GM23338 (cell line): ENCODE data around the gene NID1. TPM values are rescaled to one million over a fixed set of nuclear protein-coding genes. Genes with fewer than 3 reads are reported as not detected.

Experiments used
- ATAC-seq: fragments of 200-7000 bp; cut with Tn5 transposase; 3 replicates; pipeline ENCODE4 v1.9.1; 2020
- DNase-seq: peaks from one replicate; pipeline ENCODE4 v3.0.0-alpha.2; 2015; ENCODE audit warnings: low spot score
- H2AFZ ChIP-seq: fragments of 200-600 bp; sonication (generic); 2 replicates; pipeline ENCODE4 v1.8.0; 2016; ENCODE audit warnings: antibody characterized with exemption, mild to moderate bottlenecking, moderate library complexity
- H3F3A ChIP-seq: fragments of 200-600 bp; sonication (generic); replicated peaks from 2 replicates; pipeline ENCODE4 v1.8.0; 2017; ENCODE audit warnings: antibody characterized with exemption, mixed run types, low read depth
- H3K27ac ChIP-seq: fragments of 200-600 bp; sonication (generic); 2 replicates; pipeline ENCODE4 v1.6.1; 2016; ENCODE audit warnings: low read depth
- H3K27me3 ChIP-seq: fragments of 200-600 bp; sonication (generic); 2 replicates; pipeline ENCODE4 v1.8.0; 2016; ENCODE audit warnings: mild to moderate bottlenecking, mixed run types, moderate library complexity; ENCODE audit not compliant: insufficient read depth
- H3K36me3 ChIP-seq: fragments of 200-600 bp; sonication (generic); 2 replicates; pipeline ENCODE4 v1.8.0; 2016; ENCODE audit warnings: mild to moderate bottlenecking; ENCODE audit not compliant: insufficient read depth
- H3K4me1 ChIP-seq: fragments of 200-600 bp; sonication (generic); 2 replicates; pipeline ENCODE4 v1.8.0; 2016; ENCODE audit warnings: mild to moderate bottlenecking, moderate library complexity; ENCODE audit not compliant: insufficient read depth
- H3K4me2 ChIP-seq: fragments of 200-600 bp; sonication (generic); 2 replicates; pipeline ENCODE4 v1.7.1; 2017; ENCODE audit warnings: mixed run types
- H3K4me3 ChIP-seq: fragments of 200-600 bp; sonication (generic); 2 replicates; pipeline ENCODE4 v1.6.1; 2016; ENCODE audit warnings: mixed run types
- H3K79me2 ChIP-seq: fragments of 200-600 bp; sonication (generic); replicated peaks from 2 replicates; pipeline ENCODE4 v1.8.0; 2017; ENCODE audit warnings: mild to moderate bottlenecking; ENCODE audit not compliant: insufficient read depth
- H3K9me2 ChIP-seq: fragments of 200-600 bp; sonication (generic); 2 replicates; pipeline ENCODE4 v1.8.0; 2017; ENCODE audit not compliant: insufficient read depth
- H4K20me1 ChIP-seq: fragments of 200-600 bp; sonication (generic); replicated peaks from 2 replicates; pipeline ENCODE4 v1.8.0; 2017; ENCODE audit warnings: mild to moderate bottlenecking; ENCODE audit not compliant: insufficient read depth
- H3K27ac Mint-ChIP-seq: 2 replicates; pipeline ENCODE4 v1.8.0; 2020; ENCODE audit warnings: inconsistent platforms, mild to moderate bottlenecking, moderate library complexity, mixed read lengths
- H3K27me3 Mint-ChIP-seq: 3 replicates; pipeline ENCODE4 v1.8.0; 2022; ENCODE audit warnings: low read depth, mild to moderate bottlenecking, moderate library complexity, mixed read lengths, inconsistent platforms; ENCODE audit not compliant: insufficient read depth, poor library complexity
- H3K36me3 Mint-ChIP-seq: 3 replicates; pipeline ENCODE4 v1.8.0; 2021; ENCODE audit warnings: low read depth, mild to moderate bottlenecking, inconsistent platforms, moderate library complexity, mixed read lengths
- H3K4me1 Mint-ChIP-seq: 3 replicates; pipeline ENCODE4 v1.8.0; 2020; ENCODE audit warnings: mild to moderate bottlenecking, inconsistent platforms, mixed read lengths
- H3K4me3 Mint-ChIP-seq: 3 replicates; pipeline ENCODE4 v1.8.0; 2021; ENCODE audit warnings: moderate library complexity, mild to moderate bottlenecking, inconsistent platforms, mixed read lengths
- H3K9me3 Mint-ChIP-seq: 3 replicates; pipeline ENCODE4 v1.8.0; 2020; ENCODE audit warnings: moderate library complexity, mild to moderate bottlenecking, inconsistent platforms, mixed read lengths
- CREB1 ChIP-seq: fragments of 250-450 bp; sonication (Bioruptor Pico); IDR thresholded peaks from 2 replicates; pipeline ENCODE4 v1.5.0; 2020; ENCODE audit warnings: low read depth, mild to moderate bottlenecking, moderate library complexity
- EZH2 ChIP-seq: fragments of 200-600 bp; sonication (generic); IDR thresholded peaks from one replicate; pipeline ENCODE4 v1.8.0; 2017; ENCODE audit warnings: antibody characterized with exemption, mild to moderate bottlenecking, low read depth; ENCODE audit not compliant: unreplicated experiment
- EZH2phosphoT487 ChIP-seq: fragments of 200-600 bp; sonication (generic); IDR thresholded peaks from one replicate; pipeline ENCODE4 v1.8.1; 2018; ENCODE audit warnings: antibody characterized with exemption; ENCODE audit not compliant: unreplicated experiment
- JUNB ChIP-seq: IDR thresholded peaks from one replicate; pipeline ENCODE4 v1.6.1; 2016; ENCODE audit warnings: antibody characterized with exemption; ENCODE audit not compliant: unreplicated experiment
- POLR2AphosphoS5 ChIP-seq: IDR thresholded peaks from 2 replicates; pipeline ENCODE4 v1.6.1; 2016; ENCODE audit warnings: antibody characterized with exemption, low read depth
- STAT1 ChIP-seq: IDR thresholded peaks from one replicate; pipeline ENCODE4 v1.6.1; 2016; ENCODE audit warnings: antibody characterized with exemption; ENCODE audit not compliant: unreplicated experiment
- ZNF114 ChIP-seq: fragments of 250-450 bp; sonication (Bioruptor Pico); IDR thresholded peaks from 2 replicates; pipeline ENCODE4 v1.5.0; 2020; ENCODE audit warnings: mild to moderate bottlenecking, moderate library complexity
- ZNF331 ChIP-seq: fragments of 250-450 bp; sonication (Bioruptor Pico); IDR thresholded peaks from 2 replicates; pipeline ENCODE4 v1.5.0; 2020; ENCODE audit warnings: low read depth, mild to moderate bottlenecking, moderate library complexity
- polyA plus RNA-seq: library from polyadenylated mRNA; unstranded; fragments of >200 nt; fragmentation: Nextera tagmentation; extraction: Ambion mirVana; gene quantifications from 2 replicates; pipeline ENCODE4 v1.2.1, GENCODE V29; 2016
- total RNA-seq: library from RNA; depleted of rRNA; stranded (reverse); fragments of >200 nt; shearing (Covaris generic); gene quantifications from 2 replicates; pipeline ENCODE4 v1.2.3, GENCODE V29; 2014
- TF ChIP-seq, protein P1 (sequence below): fragments of 250-450 bp; sonication (Bioruptor Pico); IDR thresholded peaks from 2 replicates; pipeline ENCODE4 v1.5.0; 2020; ENCODE audit warnings: mild to moderate bottlenecking, moderate library complexity
- TF ChIP-seq, protein P2 (sequence below): IDR thresholded peaks from 2 replicates; pipeline ENCODE4 v1.6.1; 2016; ENCODE audit warnings: antibody characterized with exemption
- TF ChIP-seq, protein P3 (sequence below): IDR thresholded peaks from one replicate; pipeline ENCODE4 v1.6.1; 2018; ENCODE audit warnings: antibody characterized with exemption; ENCODE audit not compliant: unreplicated experiment

The NID1 gene
- total and polyA plus RNA-seq, 2 experiments from 2014 or later: 7.1 to 32.5 TPM

DNA sequence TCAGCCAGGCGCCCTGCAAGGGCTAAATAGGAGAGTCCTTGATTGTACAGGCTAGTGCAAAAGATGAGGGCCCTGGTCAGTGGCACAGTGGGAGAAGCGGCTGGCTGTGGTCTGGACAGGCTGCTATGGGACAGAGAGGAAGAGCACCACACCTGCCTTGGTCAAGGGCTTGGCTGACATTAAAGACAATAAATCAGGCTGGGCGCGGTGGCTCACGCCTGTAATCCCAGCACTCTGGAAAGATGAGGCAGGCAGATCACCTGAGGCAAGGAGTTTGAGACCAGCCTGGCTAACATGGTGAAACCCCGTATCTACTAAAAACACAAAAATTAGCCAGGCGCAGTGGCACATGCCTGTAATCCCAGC, 62.9 kb downstream of the NID1 start (continued):
- TF ChIP-seq, protein P1, sequence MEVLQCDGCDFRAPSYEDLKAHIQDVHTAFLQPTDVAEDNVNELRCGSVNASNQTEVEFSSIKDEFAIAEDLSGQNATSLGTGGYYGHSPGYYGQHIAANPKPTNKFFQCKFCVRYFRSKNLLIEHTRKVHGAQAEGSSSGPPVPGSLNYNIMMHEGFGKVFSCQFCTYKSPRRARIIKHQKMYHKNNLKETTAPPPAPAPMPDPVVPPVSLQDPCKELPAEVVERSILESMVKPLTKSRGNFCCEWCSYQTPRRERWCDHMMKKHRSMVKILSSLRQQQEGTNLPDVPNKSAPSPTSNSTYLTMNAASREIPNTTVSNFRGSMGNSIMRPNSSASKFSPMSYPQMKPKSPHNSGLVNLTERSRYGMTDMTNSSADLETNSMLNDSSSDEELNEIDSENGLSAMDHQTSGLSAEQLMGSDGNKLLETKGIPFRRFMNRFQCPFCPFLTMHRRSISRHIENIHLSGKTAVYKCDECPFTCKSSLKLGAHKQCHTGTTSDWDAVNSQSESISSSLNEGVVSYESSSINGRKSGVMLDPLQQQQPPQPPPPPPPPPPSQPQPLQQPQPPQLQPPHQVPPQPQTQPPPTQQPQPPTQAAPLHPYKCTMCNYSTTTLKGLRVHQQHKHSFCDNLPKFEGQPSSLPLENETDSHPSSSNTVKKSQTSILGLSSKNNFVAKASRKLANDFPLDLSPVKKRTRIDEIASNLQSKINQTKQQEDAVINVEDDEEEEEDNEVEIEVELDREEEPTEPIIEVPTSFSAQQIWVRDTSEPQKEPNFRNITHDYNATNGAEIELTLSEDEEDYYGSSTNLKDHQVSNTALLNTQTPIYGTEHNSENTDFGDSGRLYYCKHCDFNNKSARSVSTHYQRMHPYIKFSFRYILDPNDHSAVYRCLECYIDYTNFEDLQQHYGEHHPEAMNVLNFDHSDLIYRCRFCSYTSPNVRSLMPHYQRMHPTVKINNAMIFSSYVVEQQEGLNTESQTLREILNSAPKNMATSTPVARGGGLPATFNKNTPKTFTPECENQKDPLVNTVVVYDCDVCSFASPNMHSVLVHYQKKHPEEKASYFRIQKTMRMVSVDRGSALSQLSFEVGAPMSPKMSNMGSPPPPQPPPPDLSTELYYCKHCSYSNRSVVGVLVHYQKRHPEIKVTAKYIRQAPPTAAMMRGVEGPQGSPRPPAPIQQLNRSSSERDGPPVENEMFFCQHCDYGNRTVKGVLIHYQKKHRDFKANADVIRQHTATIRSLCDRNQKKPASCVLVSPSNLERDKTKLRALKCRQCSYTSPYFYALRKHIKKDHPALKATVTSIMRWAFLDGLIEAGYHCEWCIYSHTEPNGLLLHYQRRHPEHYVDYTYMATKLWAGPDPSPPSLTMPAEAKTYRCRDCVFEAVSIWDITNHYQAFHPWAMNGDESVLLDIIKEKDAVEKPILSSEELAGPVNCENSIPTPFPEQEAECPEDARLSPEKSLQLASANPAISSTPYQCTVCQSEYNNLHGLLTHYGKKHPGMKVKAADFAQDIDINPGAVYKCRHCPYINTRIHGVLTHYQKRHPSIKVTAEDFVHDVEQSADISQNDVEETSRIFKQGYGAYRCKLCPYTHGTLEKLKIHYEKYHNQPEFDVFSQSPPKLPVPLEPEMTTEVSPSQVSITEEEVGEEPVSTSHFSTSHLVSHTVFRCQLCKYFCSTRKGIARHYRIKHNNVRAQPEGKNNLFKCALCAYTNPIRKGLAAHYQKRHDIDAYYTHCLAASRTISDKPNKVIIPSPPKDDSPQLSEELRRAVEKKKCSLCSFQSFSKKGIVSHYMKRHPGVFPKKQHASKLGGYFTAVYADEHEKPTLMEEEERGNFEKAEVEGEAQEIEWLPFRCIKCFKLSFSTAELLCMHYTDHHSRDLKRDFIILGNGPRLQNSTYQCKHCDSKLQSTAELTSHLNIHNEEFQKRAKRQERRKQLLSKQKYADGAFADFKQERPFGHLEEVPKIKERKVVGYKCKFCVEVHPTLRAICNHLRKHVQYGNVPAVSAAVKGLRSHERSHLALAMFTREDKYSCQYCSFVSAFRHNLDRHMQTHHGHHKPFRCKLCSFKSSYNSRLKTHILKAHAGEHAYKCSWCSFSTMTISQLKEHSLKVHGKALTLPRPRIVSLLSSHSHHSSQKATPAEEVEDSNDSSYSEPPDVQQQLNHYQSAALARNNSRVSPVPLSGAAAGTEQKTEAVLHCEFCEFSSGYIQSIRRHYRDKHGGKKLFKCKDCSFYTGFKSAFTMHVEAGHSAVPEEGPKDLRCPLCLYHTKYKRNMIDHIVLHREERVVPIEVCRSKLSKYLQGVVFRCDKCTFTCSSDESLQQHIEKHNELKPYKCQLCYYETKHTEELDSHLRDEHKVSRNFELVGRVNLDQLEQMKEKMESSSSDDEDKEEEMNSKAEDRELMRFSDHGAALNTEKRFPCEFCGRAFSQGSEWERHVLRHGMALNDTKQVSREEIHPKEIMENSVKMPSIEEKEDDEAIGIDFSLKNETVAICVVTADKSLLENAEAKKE (CRISPR knock-in tag): no peak
- TF ChIP-seq EZH2 (no peak), CREB1 (CRISPR knock-in tag) (no peak), ZNF331 (CRISPR knock-in tag) (no peak), JUNB (no peak), EZH2phosphoT487 (no peak)
- TF ChIP-seq, protein P2, sequence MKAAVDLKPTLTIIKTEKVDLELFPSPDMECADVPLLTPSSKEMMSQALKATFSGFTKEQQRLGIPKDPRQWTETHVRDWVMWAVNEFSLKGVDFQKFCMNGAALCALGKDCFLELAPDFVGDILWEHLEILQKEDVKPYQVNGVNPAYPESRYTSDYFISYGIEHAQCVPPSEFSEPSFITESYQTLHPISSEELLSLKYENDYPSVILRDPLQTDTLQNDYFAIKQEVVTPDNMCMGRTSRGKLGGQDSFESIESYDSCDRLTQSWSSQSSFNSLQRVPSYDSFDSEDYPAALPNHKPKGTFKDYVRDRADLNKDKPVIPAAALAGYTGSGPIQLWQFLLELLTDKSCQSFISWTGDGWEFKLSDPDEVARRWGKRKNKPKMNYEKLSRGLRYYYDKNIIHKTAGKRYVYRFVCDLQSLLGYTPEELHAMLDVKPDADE: no peak

- no peak overlapping the region for H3K27ac Mint-ChIP-seq
- peaks cover 3% of the 10 kb centered on the region for H3K27me3 Mint-ChIP-seq
- Histone ChIP-seq H3K9me2 (no peaks in the 10 kb centered on the region), H3K79me2 (no peaks in the 10 kb centered on the region), H3K4me1 (no peaks in the 10 kb centered on the region), H4K20me1 (no peaks in the 10 kb centered on the region), H3K4me3 (no peak overlapping the region), H3K27ac (no peak overlapping the region), H3K27me3 (no peaks in the 10 kb centered on the region), H3F3A (no peaks in the 10 kb centered on the region), H3K4me2 (no peak overlapping the region), H3K36me3 (no peaks in the 10 kb centered on the region), H2AFZ (no peak overlapping the region)
- no peaks in the 10 kb centered on the region for H3K9me3 Mint-ChIP-seq
- TF ChIP-seq, protein P3, sequence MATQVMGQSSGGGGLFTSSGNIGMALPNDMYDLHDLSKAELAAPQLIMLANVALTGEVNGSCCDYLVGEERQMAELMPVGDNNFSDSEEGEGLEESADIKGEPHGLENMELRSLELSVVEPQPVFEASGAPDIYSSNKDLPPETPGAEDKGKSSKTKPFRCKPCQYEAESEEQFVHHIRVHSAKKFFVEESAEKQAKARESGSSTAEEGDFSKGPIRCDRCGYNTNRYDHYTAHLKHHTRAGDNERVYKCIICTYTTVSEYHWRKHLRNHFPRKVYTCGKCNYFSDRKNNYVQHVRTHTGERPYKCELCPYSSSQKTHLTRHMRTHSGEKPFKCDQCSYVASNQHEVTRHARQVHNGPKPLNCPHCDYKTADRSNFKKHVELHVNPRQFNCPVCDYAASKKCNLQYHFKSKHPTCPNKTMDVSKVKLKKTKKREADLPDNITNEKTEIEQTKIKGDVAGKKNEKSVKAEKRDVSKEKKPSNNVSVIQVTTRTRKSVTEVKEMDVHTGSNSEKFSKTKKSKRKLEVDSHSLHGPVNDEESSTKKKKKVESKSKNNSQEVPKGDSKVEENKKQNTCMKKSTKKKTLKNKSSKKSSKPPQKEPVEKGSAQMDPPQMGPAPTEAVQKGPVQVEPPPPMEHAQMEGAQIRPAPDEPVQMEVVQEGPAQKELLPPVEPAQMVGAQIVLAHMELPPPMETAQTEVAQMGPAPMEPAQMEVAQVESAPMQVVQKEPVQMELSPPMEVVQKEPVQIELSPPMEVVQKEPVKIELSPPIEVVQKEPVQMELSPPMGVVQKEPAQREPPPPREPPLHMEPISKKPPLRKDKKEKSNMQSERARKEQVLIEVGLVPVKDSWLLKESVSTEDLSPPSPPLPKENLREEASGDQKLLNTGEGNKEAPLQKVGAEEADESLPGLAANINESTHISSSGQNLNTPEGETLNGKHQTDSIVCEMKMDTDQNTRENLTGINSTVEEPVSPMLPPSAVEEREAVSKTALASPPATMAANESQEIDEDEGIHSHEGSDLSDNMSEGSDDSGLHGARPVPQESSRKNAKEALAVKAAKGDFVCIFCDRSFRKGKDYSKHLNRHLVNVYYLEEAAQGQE: no peak
- no peak for TF ChIP-seq ZNF114 (CRISPR knock-in tag)
- no peak for TF ChIP-seq STAT1
- TF ChIP-seq EZH2: no peak
- no peak for TF ChIP-seq ZNF331 (CRISPR knock-in tag)
- TF ChIP-seq JUNB: no peak
- TF ChIP-seq POLR2AphosphoS5: no peak
- no peak for ATAC-seq
- H3K4me1 Mint-ChIP-seq: peaks cover 23% of the 10 kb centered on the region
- H3K4me3 Mint-ChIP-seq: no peak overlapping the region
- DNase-seq: no peak
- 0 out of 3 replicates have a peak, but pooled peaks cover 4% of the 10 kb centered on the region for H3K36me3 Mint-ChIP-seq
Measured at GRCh38 chr1:236000781-236001180, 64.1 kb downstream of the NID1 start.
